GM19328 (cell line): ENCODE measurements around the gene POU6F2.

ENCODE experiments used
- ATAC-seq: cut with Tn5 transposase; IDR thresholded peaks from one replicate; pipeline ENCODE4 v1.9.1; 2021; ENCODE audit warnings: mild to moderate bottlenecking, moderate library complexity; ENCODE audit not compliant: unreplicated experiment

POU6F2 gene

GRCh38 chr7:39105720-39106119 lies 128.0 kb downstream of the POU6F2 start:
- ATAC-seq: no peak

GRCh38 chr7:39125846-39126245 lies 148.1 kb downstream of the POU6F2 start:
- no peak for ATAC-seq

GRCh38 chr7:39127058-39127457 lies 149.3 kb downstream of the POU6F2 start:
- no peak for ATAC-seq

DNA sequence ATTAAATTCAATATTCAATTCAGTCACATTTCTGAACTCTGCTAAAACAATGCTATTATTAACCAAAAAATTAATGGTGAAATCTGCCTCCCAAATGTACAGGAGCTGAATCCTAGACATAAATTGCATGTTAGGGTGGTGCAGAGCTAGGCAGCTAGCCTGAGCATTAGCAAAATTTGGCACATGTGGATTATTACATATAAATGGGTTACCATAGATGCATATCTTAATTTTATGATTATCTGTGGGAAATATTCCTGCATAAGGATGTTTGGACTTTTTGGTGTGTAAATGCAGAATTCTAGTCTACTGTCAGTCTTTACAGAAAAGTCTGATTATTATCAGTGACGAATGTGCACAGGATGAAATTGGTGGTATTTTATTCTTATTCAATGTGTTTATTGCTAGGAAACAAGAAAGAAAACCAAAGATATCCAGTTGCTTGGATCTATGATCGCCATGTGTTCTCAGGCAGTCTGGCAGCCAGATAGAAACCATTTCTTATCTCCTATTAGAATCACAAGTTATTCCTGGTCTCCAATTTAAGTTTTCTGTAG lies 150.7 kb downstream of the POU6F2 start:
- no peak for ATAC-seq

DNA sequence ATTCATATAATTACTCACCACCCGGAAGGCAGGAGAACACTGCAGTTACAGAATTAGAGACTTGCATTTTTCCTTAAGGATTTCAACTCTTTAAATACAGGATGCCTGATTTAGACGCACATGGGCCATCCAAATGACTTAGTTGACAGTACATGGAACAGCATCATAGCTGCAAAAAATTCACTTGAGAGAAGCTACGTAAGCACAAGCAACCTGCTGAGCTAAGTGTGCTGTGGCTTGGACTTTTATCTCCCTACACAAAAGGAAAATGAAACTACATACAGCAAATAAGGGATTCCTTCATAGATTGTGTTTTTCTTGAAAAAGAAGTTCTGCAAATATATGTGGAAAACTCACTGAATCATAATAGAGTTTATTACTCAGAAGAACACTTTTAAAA lies 152.6 kb downstream of the POU6F2 start:
- ATAC-seq: no peak

GRCh38 chr7:39130857-39131526 lies 153.3 kb downstream of the POU6F2 start:
- no peak for ATAC-seq

- no peak for ATAC-seq
These were observed 154.6 kb downstream of the POU6F2 start for GRCh38 chr7:39132306-39132705.

DNA sequence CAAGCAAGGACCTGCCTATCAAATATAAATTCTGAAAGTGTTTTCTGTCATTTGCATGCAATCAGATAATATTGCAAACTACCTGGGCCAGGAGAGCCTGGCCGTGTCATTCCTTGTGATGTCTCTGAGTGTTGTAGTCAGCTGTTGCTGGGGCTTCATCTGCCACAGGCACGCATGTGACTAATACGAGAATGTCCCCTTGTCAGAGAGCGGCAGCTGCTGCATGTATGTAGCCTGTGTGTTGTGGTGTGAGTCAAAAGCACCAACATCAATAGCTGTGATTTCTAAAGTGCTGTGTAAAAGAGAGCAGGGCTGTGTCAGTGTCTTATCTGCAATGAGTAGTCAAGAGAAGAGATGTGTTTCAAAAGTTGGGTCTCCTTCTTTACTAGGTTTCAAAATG lies 155.4 kb downstream of the POU6F2 start:
- no peak for ATAC-seq

- no peak for ATAC-seq
These were observed 159.8 kb downstream of the POU6F2 start for GRCh38 chr7:39137480-39137879.

- no peak for ATAC-seq
These were observed 165.0 kb downstream of the POU6F2 start for GRCh38 chr7:39142750-39143149.

GRCh38 chr7:39144420-39144819 lies 166.7 kb downstream of the POU6F2 start:
- no peak for ATAC-seq

DNA sequence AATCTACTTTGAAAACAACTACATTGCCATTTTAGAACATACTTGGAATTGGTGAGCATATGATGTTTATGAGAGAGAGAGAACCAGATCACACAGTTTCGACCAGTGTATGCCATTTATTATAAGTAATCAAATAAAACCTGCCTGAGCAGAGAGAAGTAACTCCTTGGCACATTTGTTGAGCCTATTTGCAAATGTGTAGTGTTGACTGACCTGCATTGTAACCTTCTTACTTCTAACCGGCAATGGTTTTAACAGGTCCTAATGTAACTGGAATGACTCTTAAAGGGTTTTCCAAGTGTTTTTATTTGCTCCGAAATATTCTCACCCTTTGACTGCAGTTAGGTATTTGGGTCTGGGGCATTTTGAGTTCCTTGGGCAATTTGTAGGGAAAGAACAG lies 167.6 kb downstream of the POU6F2 start:
- no peak for ATAC-seq

DNA sequence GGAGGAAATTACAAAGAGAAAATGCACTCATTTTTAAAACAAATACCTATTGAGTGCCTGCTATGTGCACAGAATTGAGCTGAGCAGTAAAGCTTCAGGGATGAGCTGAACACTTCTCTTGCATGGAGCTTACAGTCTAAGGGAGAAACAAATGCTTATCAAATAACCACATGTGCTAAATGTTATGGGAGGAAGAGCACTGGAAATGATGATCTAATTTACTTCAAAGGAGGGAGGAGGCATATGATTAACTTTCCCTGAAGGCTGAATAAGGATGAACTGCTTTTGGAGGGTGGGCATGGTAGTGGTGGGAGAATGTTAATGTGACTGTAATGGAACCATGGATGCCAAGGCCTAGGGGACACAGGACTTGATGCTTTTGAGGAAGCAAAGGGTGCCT lies 168.2 kb downstream of the POU6F2 start:
- ATAC-seq: no peak

DNA sequence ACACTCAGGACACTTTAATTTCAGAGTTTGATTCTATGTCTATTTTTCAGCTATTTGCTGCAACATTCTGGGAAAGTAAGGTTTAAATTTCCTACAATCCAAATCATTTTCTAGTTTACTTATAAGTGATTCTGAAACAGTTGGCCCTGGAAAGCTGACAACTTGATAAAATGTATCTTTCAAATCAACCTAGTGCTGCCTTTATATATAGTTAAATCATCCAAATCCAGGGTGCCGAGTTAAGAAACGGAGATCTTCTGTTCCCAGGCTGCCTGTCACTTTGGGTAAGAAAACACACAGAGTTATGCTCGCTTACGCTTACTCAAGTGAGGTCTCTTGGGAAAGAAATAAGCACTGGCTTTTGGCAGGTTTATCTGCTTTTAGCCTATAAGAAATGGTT lies 175.0 kb downstream of the POU6F2 start:
- no peak for ATAC-seq

GRCh38 chr7:39153113-39153512 lies 175.4 kb downstream of the POU6F2 start:
- no peak for ATAC-seq

GRCh38 chr7:39153647-39154046 lies 175.9 kb downstream of the POU6F2 start:
- ATAC-seq: no peak

GRCh38 chr7:39154815-39155214 lies 177.1 kb downstream of the POU6F2 start:
- no peak for ATAC-seq

- ATAC-seq: no peak
These were observed 180.7 kb downstream of the POU6F2 start for GRCh38 chr7:39158367-39158766.

- no peak for ATAC-seq
These were observed 184.2 kb downstream of the POU6F2 start for GRCh38 chr7:39161903-39162302.

GRCh38 chr7:39164887-39165286 lies 187.2 kb downstream of the POU6F2 start:
- no peak for ATAC-seq

GRCh38 chr7:39168403-39169098 lies 190.8 kb downstream of the POU6F2 start:
- ATAC-seq: no peak

- ATAC-seq: no peak
These were observed 194.4 kb downstream of the POU6F2 start for GRCh38 chr7:39172137-39172536.
